GM19238 (cell line): ENCODE measurements around the gene NFYA.

ENCODE experiments used
- DNase-seq: peaks from one replicate; pipeline ENCODE4 v3.0.0; 2011; ENCODE audit warnings: low spot score; ENCODE audit not compliant: insufficient read length

NFYA gene

GRCh38 chr6:41046084-41046483 is 26.7 kb upstream of the NFYA start:
- DNase-seq: no peak

- no peak for DNase-seq
Measured at GRCh38 chr6:41047306-41047705, 25.5 kb upstream of the NFYA start.

- DNase-seq: no peak
Measured at GRCh38 chr6:41047745-41048732, 24.7 kb upstream of the NFYA start.

- no peak for DNase-seq
Measured at GRCh38 chr6:41049521-41049920, 23.3 kb upstream of the NFYA start.

GRCh38 chr6:41049955-41050354 is 22.8 kb upstream of the NFYA start:
- DNase-seq: no peak

- no peak for DNase-seq
Measured at GRCh38 chr6:41050536-41050935, 22.2 kb upstream of the NFYA start.

GRCh38 chr6:41051873-41052272 is 20.9 kb upstream of the NFYA start:
- no peak for DNase-seq

GRCh38 chr6:41053041-41053440 is 19.7 kb upstream of the NFYA start, which contains the start of gene APOBEC2:
TSS of gene APOBEC2 (plus strand) at chr6:41053202. CDS start at chr6:41053348, 146 bp downstream.
- DNase-seq: no peak

- DNase-seq: no peak
Measured at GRCh38 chr6:41054511-41054910, 18.3 kb upstream of the NFYA start.

- no peak for DNase-seq
Measured at GRCh38 chr6:41055149-41055548, 17.6 kb upstream of the NFYA start.

GRCh38 chr6:41056768-41057490 is 15.8 kb upstream of the NFYA start:
- no peak for DNase-seq

- no peak for DNase-seq
Measured at GRCh38 chr6:41058783-41059181, 14.0 kb upstream of the NFYA start.

GRCh38 chr6:41059556-41059955 is 13.2 kb upstream of the NFYA start:
- DNase-seq: no peak

GRCh38 chr6:41061196-41061726 is 11.5 kb upstream of the NFYA start:
- no peak for DNase-seq

- no peak for DNase-seq
Measured at GRCh38 chr6:41062056-41062455, 10.7 kb upstream of the NFYA start.

GRCh38 chr6:41063884-41064285 is 8.9 kb upstream of the NFYA start:
- no peak for DNase-seq

GRCh38 chr6:41064841-41065240 is 7.9 kb upstream of the NFYA start:
- no peak for DNase-seq

GRCh38 chr6:41065550-41066026 is 7.2 kb upstream of the NFYA start:
- DNase-seq: no peak

GRCh38 chr6:41066867-41067304 is 5.9 kb upstream of the NFYA start:
- no peak for DNase-seq

- DNase-seq: peak; percentile 44
Measured at GRCh38 chr6:41071501-41071922, 1.3 kb upstream of the NFYA start.

- peak; percentile 79 for DNase-seq
Measured at GRCh38 chr6:41071923-41072835, 595 bp upstream of the NFYA start, which contains the start of gene OARD1. TSS of gene OARD1 (minus strand) at chr6:41072356. CDS start at chr6:41071634, 722 bp downstream.
